ENCODE measurements around the gene ZFAND5. TPM values are rescaled to one million over a fixed set of nuclear protein-coding genes. Genes with fewer than 3 reads are reported as not detected.

ZFAND5 gene
- total and polyA plus RNA-seq, 10 of the 15 experiments (the other 5 are each of a cell fraction or from before 2014, with no cell fraction given), result 22.5 to 107 (median 63.3) TPM

DNA sequence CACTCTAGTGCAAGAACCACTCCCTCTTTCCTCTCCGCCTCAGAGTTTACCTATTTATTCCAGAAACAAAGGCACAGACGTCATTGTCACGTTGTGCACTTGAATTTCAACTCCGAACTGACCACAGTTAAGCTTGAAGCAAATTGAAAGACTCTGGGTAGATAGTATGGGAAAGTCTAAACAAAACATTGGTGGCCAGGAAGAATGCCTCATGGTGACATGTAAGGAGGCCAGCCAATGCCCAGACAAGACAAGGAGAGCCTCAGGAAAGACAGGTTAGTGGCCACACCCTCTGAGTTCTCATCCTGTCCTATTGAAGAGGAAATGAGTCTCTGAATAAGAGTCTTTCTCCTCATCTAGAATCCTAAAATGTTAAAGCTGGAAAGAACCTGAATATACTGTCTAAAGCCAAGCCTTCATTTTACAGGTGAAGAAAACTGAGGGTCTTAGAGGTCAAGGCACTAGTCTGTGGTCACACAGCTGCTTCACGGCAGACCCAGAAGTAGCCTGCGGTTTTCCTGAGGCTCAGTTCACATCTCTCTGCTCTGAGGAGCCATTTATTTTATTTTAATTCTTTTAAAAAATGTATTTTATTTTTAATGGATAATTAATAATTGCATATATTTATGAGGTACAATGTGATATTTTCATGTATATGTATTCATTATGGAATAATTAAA lies 30.2 kb downstream of the ZFAND5 start:
- Histone ChIP-seq H4K20me1 (ENCODE audit: control insufficient read depth, insufficient read depth) (no peaks in the 10 kb centered on the region), H2AFZ (ENCODE audit: control insufficient read depth, low read depth, low read length) (no peak overlapping the region), H3K27me3 (replicated peaks in 1 of 2; ENCODE audit: control insufficient read depth in 2 of 2, insufficient read depth in 2 of 2, low read length in 1 of 2) (no peaks in the 10 kb centered on the region), H3K9me3 (replicated peaks; ENCODE audit: control insufficient read depth, insufficient read depth, low read length) (no peaks in the 10 kb centered on the region), H3K36me3 (ENCODE audit: control insufficient read depth in 2 of 2, insufficient read depth in 2 of 2, low read length in 1 of 2) (no peaks in the 10 kb centered on the region), H3K4me3 (no peak overlapping the region), H3K27ac (ENCODE audit: control insufficient read depth, insufficient read depth) (no peak overlapping the region), H3K4me1 (ENCODE audit: control insufficient read depth, insufficient read depth, low read length) (no peaks in the 10 kb centered on the region), H3K79me2 (ENCODE audit: control insufficient read depth, insufficient read depth, low read length) (no peaks in the 10 kb centered on the region), H3K4me2 (ENCODE audit: control insufficient read depth, insufficient read depth) (no peak overlapping the region), H3K9ac (ENCODE audit: control insufficient read depth, insufficient read depth, low read length) (no peak overlapping the region)
- no peak for TF ChIP-seq BRCA1 (IDR thresholded peaks at IDR 0.05; ENCODE audit: low read depth, low read length)
- no peak for TF ChIP-seq ZNF622 (IDR thresholded peaks at IDR 0.05)
- ATAC-seq, result no peak
- DNase-seq (ENCODE audit: low read depth, low spot score), result no peak
- SMC1A ChIA-PET (ENCODE audit: uncharacterized antibody, unreplicated experiment), result interaction anchor here (1.2 kb wide), 1 partner anchor 9 kb away, joined by 3 read pairs; no protein-coding TSS in a partner anchor
- no TSS peak for BruUV-seq (replicated peaks)
- WGBS (ENCODE audit: insufficient coverage, insufficient replicate concordance, low lambda C conversion rate, missing lambda C conversion rate), result 73% methylated on average over 6 of the region's 6 CpGs
- CTCF ChIA-PET, result no interaction called here
- intact Hi-C loops (cut with micrococcal nuclease; ENCODE audit: unreplicated experiment) (no loop called here), in situ Hi-C loops (cut with MboI) (no loop called here)
- no peak for FAIRE-seq
- POLR2A ChIA-PET, result no interaction called here
- RAD21 ChIA-PET (ENCODE audit: unreplicated experiment), result interaction anchor here (0.9 kb wide), 1 partner anchor 28 kb away, joined by 4 read pairs; no protein-coding TSS in a partner anchor

DNA sequence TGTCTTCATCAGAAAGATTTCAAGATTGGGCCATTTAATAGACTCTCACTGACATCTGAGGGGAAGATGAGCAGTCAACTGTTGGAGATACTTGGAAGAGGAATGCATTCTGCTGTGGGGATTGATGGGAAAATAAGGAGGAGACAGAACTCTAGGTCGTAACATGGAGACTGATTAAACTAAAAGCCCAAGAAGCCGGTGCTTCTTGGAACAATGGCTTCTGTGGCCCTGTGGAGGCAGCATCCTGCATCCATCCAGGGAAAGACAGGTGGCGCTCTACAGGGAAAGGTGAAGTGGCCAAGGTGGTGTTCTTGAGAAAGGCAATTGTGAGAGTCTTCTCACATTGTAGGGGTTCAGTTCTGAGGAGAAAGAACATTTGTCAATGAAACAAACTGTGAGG lies 31.3 kb downstream of the ZFAND5 start:
- Histone ChIP-seq H3K27me3 (replicated peaks in 1 of 2; ENCODE audit: control insufficient read depth in 2 of 2, insufficient read depth in 2 of 2, low read length in 1 of 2) (no peaks in the 10 kb centered on the region), H3K4me1 (ENCODE audit: control insufficient read depth, insufficient read depth, low read length) (no peaks in the 10 kb centered on the region), H3K36me3 (ENCODE audit: control insufficient read depth in 2 of 2, insufficient read depth in 2 of 2, low read length in 1 of 2) (no peaks in the 10 kb centered on the region), H3K9me3 (replicated peaks; ENCODE audit: control insufficient read depth, insufficient read depth, low read length) (no peaks in the 10 kb centered on the region), H2AFZ (ENCODE audit: control insufficient read depth, low read depth, low read length) (no peak overlapping the region), H4K20me1 (ENCODE audit: control insufficient read depth, insufficient read depth) (no peaks in the 10 kb centered on the region), H3K4me2 (ENCODE audit: control insufficient read depth, insufficient read depth) (no peak overlapping the region), H3K27ac (ENCODE audit: control insufficient read depth, insufficient read depth) (no peak overlapping the region), H3K9ac (ENCODE audit: control insufficient read depth, insufficient read depth, low read length) (no peak overlapping the region), H3K4me3 (no peak overlapping the region), H3K79me2 (ENCODE audit: control insufficient read depth, insufficient read depth, low read length) (no peaks in the 10 kb centered on the region)
- CTCF ChIA-PET, result interaction anchor here (0.6 to 1.7 kb wide), 5 partner anchors 9 to 294 kb away, joined by 3 to 7 read pairs (median 4); no protein-coding TSS in a partner anchor
- TF ChIP-seq, protein P1, sequence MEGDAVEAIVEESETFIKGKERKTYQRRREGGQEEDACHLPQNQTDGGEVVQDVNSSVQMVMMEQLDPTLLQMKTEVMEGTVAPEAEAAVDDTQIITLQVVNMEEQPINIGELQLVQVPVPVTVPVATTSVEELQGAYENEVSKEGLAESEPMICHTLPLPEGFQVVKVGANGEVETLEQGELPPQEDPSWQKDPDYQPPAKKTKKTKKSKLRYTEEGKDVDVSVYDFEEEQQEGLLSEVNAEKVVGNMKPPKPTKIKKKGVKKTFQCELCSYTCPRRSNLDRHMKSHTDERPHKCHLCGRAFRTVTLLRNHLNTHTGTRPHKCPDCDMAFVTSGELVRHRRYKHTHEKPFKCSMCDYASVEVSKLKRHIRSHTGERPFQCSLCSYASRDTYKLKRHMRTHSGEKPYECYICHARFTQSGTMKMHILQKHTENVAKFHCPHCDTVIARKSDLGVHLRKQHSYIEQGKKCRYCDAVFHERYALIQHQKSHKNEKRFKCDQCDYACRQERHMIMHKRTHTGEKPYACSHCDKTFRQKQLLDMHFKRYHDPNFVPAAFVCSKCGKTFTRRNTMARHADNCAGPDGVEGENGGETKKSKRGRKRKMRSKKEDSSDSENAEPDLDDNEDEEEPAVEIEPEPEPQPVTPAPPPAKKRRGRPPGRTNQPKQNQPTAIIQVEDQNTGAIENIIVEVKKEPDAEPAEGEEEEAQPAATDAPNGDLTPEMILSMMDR (IDR thresholded peaks at IDR 0.05 in 2 of 3, conservative IDR thresholded peaks at IDR 0.05 in 1 of 3; ENCODE audit: control insufficient read depth in 2 of 3, extremely low read depth in 1 of 3, insufficient read depth in 1 of 3, low read depth in 3 of 3, low read length in 3 of 3), result peak in 2 of 3 experiments; percentile 15 to 32; a peak in 4 of 6 replicates
- TF ChIP-seq TCF12 (IDR thresholded peaks at IDR 0.05; ENCODE audit: low read depth, low read length), result no peak
- RAD21 ChIA-PET (ENCODE audit: unreplicated experiment), result no interaction called here
- ATAC-seq (no peak), DNase-seq (ENCODE audit: low read depth, low spot score) (no peak), FAIRE-seq (no peak)
- SMC1A ChIA-PET (ENCODE audit: uncharacterized antibody, unreplicated experiment), result interaction anchor here (1.2 kb wide), 1 partner anchor 23 kb away, joined by 3 read pairs; no protein-coding TSS in a partner anchor
- in situ Hi-C loops (cut with MboI), result no loop called here
- BruUV-seq (replicated peaks), result no TSS peak
- POLR2A ChIA-PET, result no interaction called here
- intact Hi-C loops (cut with micrococcal nuclease; ENCODE audit: unreplicated experiment), result no loop called here
- WGBS (ENCODE audit: insufficient coverage, insufficient replicate concordance, low lambda C conversion rate, missing lambda C conversion rate), result 85% methylated on average over 3 of the region's 3 CpGs
